ENCODE data around the gene ZBED6. TPM values are rescaled to one million over a fixed set of nuclear protein-coding genes. Genes with fewer than 3 reads are reported as not detected.

ZBED6 gene
- total and polyA plus RNA-seq, 7 donors = 0.60 to 21.4 (median 11.0) TPM

GRCh38 chr1:203794764-203795440 is 521 bp upstream of the ZBED6 start:
- H3K9me3 ChIP-seq = no peaks in the 10 kb centered on the region
- H3K4me1 ChIP-seq = peaks cover 0 to 39% (median 36%) of the 10 kb centered on the region in 4 donors
- H3K27me3 ChIP-seq = no peaks in the 10 kb centered on the region
- H3K27ac ChIP-seq = peak overlapping the region; percentile 92 to 99 (median 96)
- WGBS, 2 donors = 75% methylated on average over 19 of the region's 19 CpGs
- peak overlapping the region; percentile 68 to 90 (median 78) for H3K4me3 ChIP-seq
- intact Hi-C loops (cut with DNase I) = loop anchor here (2.0 to 10.0 kb wide), 5 partner anchors 24 to 293 kb away; no protein-coding TSS in a partner anchor
- H3K36me3 ChIP-seq = peaks cover 0 to 15% (median 0%) of the 10 kb centered on the region in 4 donors
- DNase-seq = no peak
- TF ChIP-seq POLR2AphosphoS5 (IDR thresholded peaks at IDR 0.05) (no peak), POLR2A (IDR thresholded peaks at IDR 0.05) (no peak), EP300 (IDR thresholded peaks at IDR 0.05) (no peak), CTCF (IDR thresholded peaks at IDR 0.05) (no peak)

- H3K27ac ChIP-seq = peak overlapping the region; percentile 92 to 99 (median 96)
- WGBS, 2 donors = 1% methylated on average over 12 of the region's 12 CpGs
- intact Hi-C loops (cut with DNase I) = loop anchor here (5.0 to 10.0 kb wide), 4 partner anchors 59 to 294 kb away; no protein-coding TSS in a partner anchor
- H3K4me3 ChIP-seq = peak overlapping the region; percentile 68 to 90 (median 78)
- H3K9me3 ChIP-seq = no peaks in the 10 kb centered on the region
- H3K4me1 ChIP-seq = peaks cover 0 to 52% (median 47%) of the 10 kb centered on the region in 4 donors
- DNase-seq = no peak
- H3K27me3 ChIP-seq = no peaks in the 10 kb centered on the region
- TF ChIP-seq POLR2AphosphoS5 (IDR thresholded peaks at IDR 0.05) (peak in 1 of 4 donors; percentile 13), POLR2A (IDR thresholded peaks at IDR 0.05) (no peak), EP300 (IDR thresholded peaks at IDR 0.05) (no peak), CTCF (IDR thresholded peaks at IDR 0.05) (no peak)
- peaks cover 0 to 15% (median 0%) of the 10 kb centered on the region in 4 donors for H3K36me3 ChIP-seq
Observed at GRCh38 chr1:203796236-203796605, 798 bp downstream of the ZBED6 start.

GRCh38 chr1:203797216-203797615 is 1.8 kb downstream of the ZBED6 start:
- Histone ChIP-seq H3K27ac (peak overlapping the region in 2 of 4 donors; percentile 96 to 99), H3K9me3 (no peaks in the 10 kb centered on the region), H3K27me3 (no peaks in the 10 kb centered on the region), H3K4me3 (peak overlapping the region in 2 of 4 donors; percentile 68 to 90), H3K36me3 (peaks cover 0 to 15% (median 0%) of the 10 kb centered on the region in 4 donors), H3K4me1 (peaks cover 0 to 61% (median 55%) of the 10 kb centered on the region in 4 donors)
- intact Hi-C loops (cut with DNase I) = loop anchor here (5.0 to 10.0 kb wide), 4 partner anchors 60 to 295 kb away; no protein-coding TSS in a partner anchor
- DNase-seq = no peak
- 81 to 87% methylated on average over 2 of the region's 2 CpGs for WGBS, 2 donors
- TF ChIP-seq CTCF (IDR thresholded peaks at IDR 0.05) = no peak
- TF ChIP-seq POLR2A (IDR thresholded peaks at IDR 0.05) = no peak
- no peak for TF ChIP-seq EP300 (IDR thresholded peaks at IDR 0.05)
- TF ChIP-seq POLR2AphosphoS5 (IDR thresholded peaks at IDR 0.05) = no peak

GRCh38 chr1:203797948-203798655 is 2.7 kb downstream of the ZBED6 start:
- TF ChIP-seq EP300 (IDR thresholded peaks at IDR 0.05) = no peak
- no peak for TF ChIP-seq CTCF (IDR thresholded peaks at IDR 0.05)
- no peak for TF ChIP-seq POLR2AphosphoS5 (IDR thresholded peaks at IDR 0.05)
- no peak for TF ChIP-seq POLR2A (IDR thresholded peaks at IDR 0.05)
- Histone ChIP-seq H3K4me3 (no peak overlapping the region), H3K27ac (peak overlapping the region in 2 of 4 donors; percentile 96 to 99), H3K4me1 (peaks cover 0 to 67% (median 59%) of the 10 kb centered on the region in 4 donors), H3K36me3 (peaks cover 0 to 17% (median under 1%) of the 10 kb centered on the region in 4 donors), H3K9me3 (no peaks in the 10 kb centered on the region), H3K27me3 (no peaks in the 10 kb centered on the region)
- intact Hi-C loops (cut with DNase I) = loop anchor here (5.0 to 10.0 kb wide), 4 partner anchors 61 to 296 kb away; no protein-coding TSS in a partner anchor
- DNase-seq = peak; percentile 69
- 82% methylated on average over 6 of the region's 6 CpGs for WGBS, 2 donors
